Osteoblast (primary cell): Measurements from ENCODE around the gene NMNAT2. TPM values are rescaled to one million over a fixed set of nuclear protein-coding genes. Genes with fewer than 3 reads are reported as not detected.

Experiments
- DNase-seq: peaks from one replicate; pipeline ENCODE4 v3.0.0; 2011; ENCODE audit warnings: low spot score, mixed read lengths; ENCODE audit not compliant: insufficient read length; ENCODE audit errors: missing footprints
- H2AFZ ChIP-seq: 2 replicates; pipeline ENCODE4 v1.6.0; 2011; ENCODE audit warnings: mild to moderate bottlenecking, low read length
- H3K27ac ChIP-seq: 2 replicates; pipeline ENCODE4 v1.5.1; 2011; ENCODE audit warnings: mild to moderate bottlenecking, low read depth, low read length, moderate library complexity
- H3K27me3 ChIP-seq: 2 replicates; pipeline ENCODE4 v1.6.0; 2012; ENCODE audit warnings: mild to moderate bottlenecking, control low read depth, inconsistent platforms, low read length, moderate library complexity; ENCODE audit not compliant: insufficient read depth
- H3K36me3 ChIP-seq: 2 replicates; pipeline ENCODE4 v1.5.1; 2011; ENCODE audit warnings: mild to moderate bottlenecking, low read length, control low read depth, moderate library complexity; ENCODE audit not compliant: insufficient read depth
- H3K4me1 ChIP-seq: 2 replicates; pipeline ENCODE4 v1.5.1; 2011; ENCODE audit warnings: mild to moderate bottlenecking, low read length, control low read depth, moderate library complexity; ENCODE audit not compliant: insufficient read depth
- H3K4me2 ChIP-seq: 2 replicates; pipeline ENCODE4 v1.6.0; 2011; ENCODE audit warnings: mild to moderate bottlenecking, low read length; ENCODE audit not compliant: insufficient read depth
- H3K4me3 ChIP-seq: fragments of 200-600 bp; sonication (generic); 3 replicates; pipeline ENCODE4 v1.5.1; 2012; ENCODE audit warnings: mild to moderate bottlenecking, low read length, inconsistent platforms; ENCODE audit not compliant: insufficient read depth
- H3K79me2 ChIP-seq: 2 replicates; pipeline ENCODE4 v1.6.0; 2012; ENCODE audit warnings: mild to moderate bottlenecking, low read length, control low read depth, inconsistent platforms; ENCODE audit not compliant: insufficient read depth
- H3K9me3 ChIP-seq: 2 replicates; pipeline ENCODE4 v1.5.1; 2011; ENCODE audit warnings: low read depth, low read length, control low read depth
- H4K20me1 ChIP-seq: 2 replicates; pipeline ENCODE4 v1.6.0; 2012; ENCODE audit warnings: mild to moderate bottlenecking, low read length, control low read depth; ENCODE audit not compliant: insufficient read depth
- total RNA-seq: library from RNA; depleted of rRNA; stranded (reverse); fragments of >200 nt; gene quantifications from 2 replicates; pipeline ENCODE4 v1.2.3, GENCODE V29; 2012
- TF ChIP-seq, protein P1 (sequence below): IDR thresholded peaks from 2 replicates; pipeline ENCODE4 v1.5.1; 2011; ENCODE audit warnings: mild to moderate bottlenecking, low read depth, low read length, moderate library complexity; ENCODE audit errors: extremely low read depth

Gene NMNAT2
- total RNA-seq, 1 donor = 2.5 TPM

DNA sequence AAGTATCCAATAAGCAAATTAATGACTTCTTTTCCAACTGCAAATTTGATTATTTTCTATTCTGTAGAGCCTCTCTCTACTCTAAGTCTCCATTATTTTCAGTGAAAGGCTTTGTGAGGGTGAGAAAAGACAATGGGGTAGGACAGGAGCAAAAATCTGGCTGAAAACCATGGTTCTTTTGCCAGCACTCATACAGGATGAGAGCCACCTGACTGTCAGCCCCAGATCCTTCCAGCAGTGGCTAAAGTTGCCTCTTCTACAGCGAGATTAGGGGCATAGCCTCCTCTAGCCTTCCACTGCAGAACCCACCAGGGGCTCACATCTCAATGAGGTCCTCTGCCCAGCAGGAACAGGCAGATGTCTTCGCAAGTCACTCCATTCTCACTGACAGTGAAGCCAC lies 23.7 kb downstream of the NMNAT2 start:
- Histone ChIP-seq H3K79me2 (no peaks in the 10 kb centered on the region), H3K4me2 (no peak overlapping the region), H2AFZ (no peak overlapping the region), H3K9me3 (no peaks in the 10 kb centered on the region), H3K4me1 (no peaks in the 10 kb centered on the region), H3K27me3 (peaks cover 42% of the 10 kb centered on the region), H3K4me3 (no peak overlapping the region), H4K20me1 (no peaks in the 10 kb centered on the region), H3K36me3 (no peaks in the 10 kb centered on the region), H3K27ac (no peak overlapping the region)
- DNase-seq = no peak
- TF ChIP-seq, protein P1, sequence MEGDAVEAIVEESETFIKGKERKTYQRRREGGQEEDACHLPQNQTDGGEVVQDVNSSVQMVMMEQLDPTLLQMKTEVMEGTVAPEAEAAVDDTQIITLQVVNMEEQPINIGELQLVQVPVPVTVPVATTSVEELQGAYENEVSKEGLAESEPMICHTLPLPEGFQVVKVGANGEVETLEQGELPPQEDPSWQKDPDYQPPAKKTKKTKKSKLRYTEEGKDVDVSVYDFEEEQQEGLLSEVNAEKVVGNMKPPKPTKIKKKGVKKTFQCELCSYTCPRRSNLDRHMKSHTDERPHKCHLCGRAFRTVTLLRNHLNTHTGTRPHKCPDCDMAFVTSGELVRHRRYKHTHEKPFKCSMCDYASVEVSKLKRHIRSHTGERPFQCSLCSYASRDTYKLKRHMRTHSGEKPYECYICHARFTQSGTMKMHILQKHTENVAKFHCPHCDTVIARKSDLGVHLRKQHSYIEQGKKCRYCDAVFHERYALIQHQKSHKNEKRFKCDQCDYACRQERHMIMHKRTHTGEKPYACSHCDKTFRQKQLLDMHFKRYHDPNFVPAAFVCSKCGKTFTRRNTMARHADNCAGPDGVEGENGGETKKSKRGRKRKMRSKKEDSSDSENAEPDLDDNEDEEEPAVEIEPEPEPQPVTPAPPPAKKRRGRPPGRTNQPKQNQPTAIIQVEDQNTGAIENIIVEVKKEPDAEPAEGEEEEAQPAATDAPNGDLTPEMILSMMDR = no peak

DNA sequence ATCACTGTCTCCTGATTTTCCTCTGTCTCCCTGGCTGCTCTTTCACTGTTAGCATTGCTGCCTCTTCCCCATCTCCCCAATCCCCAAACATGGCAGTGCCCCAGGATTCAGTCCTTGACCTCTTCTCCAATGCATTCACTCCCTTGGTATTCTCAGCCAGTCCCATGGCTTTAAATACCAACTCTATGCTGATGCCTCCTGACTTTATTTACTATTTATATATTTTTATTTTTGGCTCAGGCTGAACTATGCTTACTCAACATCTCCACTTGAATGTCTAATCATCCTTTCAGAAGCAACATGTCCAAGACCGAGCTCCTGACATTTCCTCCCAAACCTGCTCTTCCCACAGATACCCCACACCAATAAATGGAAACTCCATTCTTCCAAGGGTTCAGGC lies 26.3 kb downstream of the NMNAT2 start:
- no peak overlapping the region for H2AFZ ChIP-seq
- no peak for DNase-seq
- H3K4me2 ChIP-seq = no peak overlapping the region
- H4K20me1 ChIP-seq = no peaks in the 10 kb centered on the region
- H3K9me3 ChIP-seq = no peaks in the 10 kb centered on the region
- peaks cover 44% of the 10 kb centered on the region for H3K27me3 ChIP-seq
- H3K79me2 ChIP-seq = no peaks in the 10 kb centered on the region
- no peaks in the 10 kb centered on the region for H3K4me1 ChIP-seq
- no peaks in the 10 kb centered on the region for H3K36me3 ChIP-seq
- H3K4me3 ChIP-seq = no peak overlapping the region
- TF ChIP-seq, protein P1 = no peak
- no peak overlapping the region for H3K27ac ChIP-seq

DNA sequence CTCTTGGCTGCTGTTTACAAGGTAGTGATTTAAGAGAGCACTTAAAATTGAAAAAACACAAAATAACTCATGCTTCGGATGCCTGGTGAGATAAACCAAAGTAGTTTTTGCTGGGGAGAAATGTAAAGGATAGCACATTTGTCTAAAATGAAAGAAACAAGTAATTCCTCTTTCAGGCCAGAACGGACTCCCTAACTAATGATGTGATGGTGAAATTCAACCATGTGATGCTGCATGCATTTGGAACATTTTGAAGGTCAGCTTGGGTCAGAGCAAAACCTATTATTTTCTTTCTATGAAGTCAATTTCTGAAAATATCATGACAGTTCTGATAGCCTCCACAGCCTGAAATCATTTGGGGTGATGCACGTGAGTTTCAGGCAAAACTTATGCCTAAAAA lies 27.6 kb downstream of the NMNAT2 start:
- H3K4me1 ChIP-seq = no peaks in the 10 kb centered on the region
- TF ChIP-seq, protein P1 = no peak
- H3K79me2 ChIP-seq = no peaks in the 10 kb centered on the region
- no peaks in the 10 kb centered on the region for H3K9me3 ChIP-seq
- no peaks in the 10 kb centered on the region for H3K36me3 ChIP-seq
- peaks cover 40% of the 10 kb centered on the region for H3K27me3 ChIP-seq
- no peak overlapping the region for H3K4me3 ChIP-seq
- H3K27ac ChIP-seq = no peak overlapping the region
- no peaks in the 10 kb centered on the region for H4K20me1 ChIP-seq
- H3K4me2 ChIP-seq = no peak overlapping the region
- H2AFZ ChIP-seq = no peak overlapping the region
- DNase-seq = no peak

DNA sequence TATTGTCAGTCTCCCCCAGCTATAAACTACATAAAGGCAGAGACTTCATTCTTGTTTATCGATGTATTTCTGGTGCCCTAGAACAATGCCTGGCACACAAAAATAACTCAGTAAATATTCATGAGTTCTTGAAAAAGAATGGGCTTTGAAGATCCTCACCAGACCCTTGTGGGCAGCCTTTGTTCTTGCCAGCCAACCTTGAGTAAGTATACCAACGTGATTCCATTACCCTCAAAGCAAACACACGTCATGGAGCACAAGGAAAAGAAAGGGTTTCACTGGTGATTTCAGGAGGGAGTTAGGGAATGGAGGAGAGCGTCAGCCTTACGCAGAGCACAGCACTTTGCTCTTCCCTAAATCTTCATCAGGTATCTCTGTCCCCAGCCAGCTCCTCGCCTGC lies 29.4 kb downstream of the NMNAT2 start:
- Histone ChIP-seq H4K20me1 (no peaks in the 10 kb centered on the region), H3K4me3 (no peak overlapping the region), H3K79me2 (no peaks in the 10 kb centered on the region), H3K9me3 (no peaks in the 10 kb centered on the region), H3K4me2 (no peak overlapping the region), H3K36me3 (no peaks in the 10 kb centered on the region), H3K27me3 (peaks cover 23% of the 10 kb centered on the region), H3K27ac (no peak overlapping the region), H2AFZ (no peak overlapping the region), H3K4me1 (no peaks in the 10 kb centered on the region)
- DNase-seq = no peak
- TF ChIP-seq, protein P1 = no peak
